Measurements from ENCODE around the gene MRE11.

DNA sequence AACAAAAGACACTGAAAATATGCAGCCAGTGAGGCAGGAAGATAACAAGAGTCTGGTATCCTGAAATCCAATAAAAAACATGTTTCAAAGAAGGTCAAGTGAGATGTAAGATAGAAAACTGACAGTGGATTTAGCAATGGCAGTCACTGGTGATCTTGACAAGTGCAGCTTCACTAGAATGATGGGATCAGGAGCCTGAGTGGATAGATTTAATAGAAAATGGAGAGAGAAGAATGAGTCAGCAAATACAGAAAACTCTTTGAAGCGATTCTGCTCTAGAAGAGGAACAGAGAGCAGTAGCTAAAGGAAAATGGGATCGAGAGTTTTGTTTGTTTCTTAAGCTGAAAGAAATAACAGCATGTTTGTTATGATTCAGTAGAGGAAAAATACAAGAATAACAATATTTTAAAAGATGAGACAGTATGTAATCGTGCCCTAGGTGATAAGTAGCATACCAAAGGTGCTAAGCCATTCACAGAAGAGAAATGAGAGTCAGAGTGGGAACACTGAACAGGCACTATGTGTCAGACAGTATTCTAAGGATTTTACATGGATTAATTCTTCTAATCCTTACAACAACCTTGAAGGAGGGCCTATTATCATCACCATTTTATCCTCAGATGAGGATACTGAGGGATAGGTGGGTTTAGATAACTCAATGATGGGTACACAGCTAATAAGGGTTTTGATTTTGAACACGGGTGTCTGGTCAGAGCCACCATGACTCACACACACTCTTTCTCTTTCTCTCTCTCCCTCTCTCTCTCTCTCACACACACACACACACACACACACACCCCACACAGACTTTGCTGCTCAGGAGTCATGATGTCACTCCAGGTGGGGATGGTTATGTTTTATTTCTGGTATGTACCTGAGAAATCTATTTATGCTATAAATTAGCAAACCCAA is 36.3 kb downstream of the MRE11 start:
- TF ChIP-seq TAF1 (IDR thresholded peaks at IDR 0.05; ENCODE audit: borderline replicate concordance, insufficient read depth, low read length) (no peak), REST (IDR thresholded peaks at IDR 0.05; ENCODE audit: insufficient read depth in 1 of 2, low read depth in 2 of 2, low read length in 2 of 2) (no peak), POLR2AphosphoS5 (IDR thresholded peaks at IDR 0.05; ENCODE audit: low read depth, low read length) (no peak), SIN3A (IDR thresholded peaks at IDR 0.05; ENCODE audit: borderline replicate concordance, insufficient read depth, low read length) (no peak), FOXP2 (optimal IDR thresholded peaks at IDR 0.05; ENCODE audit: borderline replicate concordance, extremely low read depth, extremely low read length, insufficient read depth) (no peak)

Measured in PFSK-1 (cell line).